ENCODE data around the gene CPLX4.

GRCh38 chr18:59279722-59280121 is 38.7 kb downstream of the CPLX4 start:
- no peak for TF ChIP-seq CTCF (IDR thresholded peaks at IDR 0.05)
- no peak for TF ChIP-seq POLR2A (IDR thresholded peaks at IDR 0.05)
